Adrenal gland (tissue), 5 donors: ENCODE measurements around the gene TMEM163.

Source experiments
- POLR2A ChIP-seq, 2 donors: fragments of 450-650 bp; IDR thresholded peaks; one replicate each; pipeline ENCODE4 v1.6.1; 2017; ENCODE audit warnings: antibody characterized with exemption in 2 of 2, mild to moderate bottlenecking in 2 of 2, moderate library complexity in 1 of 2
- TF ChIP-seq, protein P1 (sequence below), 6 experiments: fragments of 450-650 bp in 4 of 6; fragments of 200-600 bp in 2 of 6; sonication (generic) in 1 of 6; IDR thresholded peaks; 1 replicate in 5 of 6; 2 replicates in 1 of 6; pipeline versions ENCODE4 v1.5.1 to v1.8.0; 2016 to 2021; ENCODE audit warnings: antibody characterized with exemption in 6 of 6, mild to moderate bottlenecking in 2 of 6, moderate library complexity in 1 of 6
- donor health status: DM: no; HTN: no; CAD: no.

DNA sequence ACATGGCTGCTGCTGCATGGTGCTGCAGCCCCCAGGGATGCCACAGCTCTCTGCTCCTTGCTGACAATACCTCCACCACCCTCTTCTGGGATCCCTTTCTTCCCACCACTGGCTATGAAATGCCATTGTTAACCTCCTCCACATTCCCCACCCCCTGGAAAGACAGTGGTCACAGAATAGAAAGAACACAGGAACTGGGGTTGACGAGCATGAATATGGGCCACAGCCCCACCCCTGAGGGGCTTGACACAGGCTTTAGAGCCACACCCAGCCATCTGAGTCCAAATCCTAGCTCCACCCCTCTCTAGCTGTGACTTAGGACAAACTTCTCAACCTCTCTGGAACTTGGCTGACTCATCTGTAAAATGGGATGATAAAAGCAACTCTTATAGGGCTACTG lies 47.3 kb downstream of the TMEM163 start:
- TF ChIP-seq, protein P1, sequence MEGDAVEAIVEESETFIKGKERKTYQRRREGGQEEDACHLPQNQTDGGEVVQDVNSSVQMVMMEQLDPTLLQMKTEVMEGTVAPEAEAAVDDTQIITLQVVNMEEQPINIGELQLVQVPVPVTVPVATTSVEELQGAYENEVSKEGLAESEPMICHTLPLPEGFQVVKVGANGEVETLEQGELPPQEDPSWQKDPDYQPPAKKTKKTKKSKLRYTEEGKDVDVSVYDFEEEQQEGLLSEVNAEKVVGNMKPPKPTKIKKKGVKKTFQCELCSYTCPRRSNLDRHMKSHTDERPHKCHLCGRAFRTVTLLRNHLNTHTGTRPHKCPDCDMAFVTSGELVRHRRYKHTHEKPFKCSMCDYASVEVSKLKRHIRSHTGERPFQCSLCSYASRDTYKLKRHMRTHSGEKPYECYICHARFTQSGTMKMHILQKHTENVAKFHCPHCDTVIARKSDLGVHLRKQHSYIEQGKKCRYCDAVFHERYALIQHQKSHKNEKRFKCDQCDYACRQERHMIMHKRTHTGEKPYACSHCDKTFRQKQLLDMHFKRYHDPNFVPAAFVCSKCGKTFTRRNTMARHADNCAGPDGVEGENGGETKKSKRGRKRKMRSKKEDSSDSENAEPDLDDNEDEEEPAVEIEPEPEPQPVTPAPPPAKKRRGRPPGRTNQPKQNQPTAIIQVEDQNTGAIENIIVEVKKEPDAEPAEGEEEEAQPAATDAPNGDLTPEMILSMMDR (IDR thresholded peaks at IDR 0.05): no peak
- no peak for TF ChIP-seq POLR2A (IDR thresholded peaks at IDR 0.05)
